ENCODE results near the gene LYRM2.

GRCh38 chr6:89547281-89547680 lies 91.3 kb downstream of the LYRM2 start:
- TF ChIP-seq POLR2A (IDR thresholded peaks at IDR 0.05; ENCODE audit: low read length) (no peak), GATA1 (IDR thresholded peaks at IDR 0.05; ENCODE audit: low read depth, low read length) (no peak)

All from erythroblast (primary cell).